LoVo (cell line): Measurements from ENCODE around the gene ELSPBP1.
"Not testable (repeated sequence)": the region's sequence is repeated elsewhere in the genome, so short reads cannot be mapped to it uniquely, and the experiment has no call there.

ENCODE experiments used
- DNase-seq: peaks from one replicate; pipeline ENCODE4 v3.0.0-alpha.2; 2016; ENCODE audit warnings: low spot score

Gene ELSPBP1

DNA sequence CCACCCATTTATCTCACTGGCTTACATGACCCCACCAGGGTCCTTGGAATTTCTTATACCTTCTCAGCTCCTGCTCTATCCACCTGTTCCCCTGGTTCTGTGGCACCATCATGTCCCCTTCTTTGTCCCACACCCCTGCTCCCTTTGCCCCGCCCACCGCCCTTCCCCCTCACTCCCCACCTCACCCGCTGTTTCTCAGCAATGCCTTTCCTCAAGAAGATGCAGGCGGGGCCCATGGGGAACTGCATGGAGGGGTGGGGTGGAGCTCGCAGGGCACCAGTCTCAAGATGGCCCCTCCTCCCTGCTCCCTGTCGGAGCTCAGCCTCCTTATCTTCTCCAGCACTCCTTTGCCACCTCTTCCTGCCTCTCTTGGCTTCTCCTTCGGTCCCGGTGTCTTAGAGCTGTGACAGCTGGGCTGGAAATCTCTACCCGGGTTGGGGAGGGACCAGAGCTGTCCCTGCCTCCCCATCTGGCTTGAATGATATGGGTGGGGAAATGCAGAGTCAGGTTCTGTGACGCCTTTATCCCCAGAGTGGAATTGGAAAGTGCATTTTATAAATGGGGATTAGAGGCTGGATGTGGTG lies 49.3 kb downstream of the ELSPBP1 start, which contains the start of gene CABP5:
CABP5 (minus strand) TSS at position 405 of the 584 bp plus-strand sequence; CDS start at position 248, 157 bp downstream.
- no peak for DNase-seq

- DNase-seq: no peak
Observed at GRCh38 chr19:48044561-48044960, 50.1 kb downstream of the ELSPBP1 start.

DNA sequence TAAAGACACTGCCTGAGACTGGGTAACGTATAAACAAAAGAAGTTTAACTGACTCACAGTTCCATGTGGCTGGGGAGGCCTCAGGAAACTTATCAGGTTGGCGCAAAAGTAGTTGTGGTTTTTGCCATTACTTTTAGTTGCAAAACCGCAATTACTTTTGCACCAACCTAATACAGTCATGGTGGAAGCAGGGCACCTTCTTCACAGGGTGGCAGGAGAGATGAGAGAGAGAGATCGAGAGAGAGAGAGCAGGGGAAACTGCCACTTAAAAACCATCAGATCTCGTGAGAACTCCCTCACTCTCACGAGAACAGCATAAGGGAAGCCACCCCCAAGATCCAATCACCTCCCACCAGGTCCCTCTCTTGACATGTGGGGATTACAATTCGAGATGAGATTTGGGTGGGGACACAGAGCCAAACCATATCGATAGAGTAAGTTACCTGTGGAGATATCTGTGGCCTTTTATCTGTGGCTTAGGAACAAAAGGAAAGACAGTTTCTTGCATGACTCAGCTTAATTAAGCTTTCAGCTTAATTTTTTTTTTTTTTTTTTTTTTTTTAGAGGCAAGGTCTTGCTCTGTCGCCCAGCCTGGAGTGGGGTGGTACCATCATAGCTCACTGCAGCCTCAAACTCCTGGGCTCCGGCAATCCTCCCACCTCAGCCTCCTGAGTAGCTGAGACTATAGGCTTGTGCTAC lies 57.1 kb downstream of the ELSPBP1 start:
- DNase-seq: no peak

- no peak for DNase-seq
Observed at GRCh38 chr19:48053076-48053475, 58.6 kb downstream of the ELSPBP1 start.

- no peak for DNase-seq
Observed at GRCh38 chr19:48053856-48054255, 59.4 kb downstream of the ELSPBP1 start.

GRCh38 chr19:48059331-48059730 lies 64.9 kb downstream of the ELSPBP1 start:
- DNase-seq: no peak

DNA sequence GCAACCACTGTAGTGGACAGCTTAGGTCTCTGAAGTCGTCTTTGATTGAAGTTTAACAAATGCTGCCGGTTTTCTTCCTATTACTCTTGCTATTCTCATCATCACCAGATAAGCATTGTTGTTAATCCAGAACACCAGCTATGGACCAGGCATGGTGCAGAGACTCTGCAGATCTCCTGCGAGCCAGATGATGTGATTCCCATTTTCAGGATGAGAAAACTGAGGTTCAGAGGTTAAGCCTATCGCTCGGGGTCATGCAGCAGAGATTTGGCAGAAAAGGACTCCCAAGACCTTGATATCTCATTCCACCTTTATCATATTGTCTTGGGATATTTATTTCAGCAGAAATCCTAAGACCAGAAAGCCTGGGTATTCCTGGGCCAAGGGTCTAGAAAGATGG lies 65.9 kb downstream of the ELSPBP1 start:
- DNase-seq: no peak

DNA sequence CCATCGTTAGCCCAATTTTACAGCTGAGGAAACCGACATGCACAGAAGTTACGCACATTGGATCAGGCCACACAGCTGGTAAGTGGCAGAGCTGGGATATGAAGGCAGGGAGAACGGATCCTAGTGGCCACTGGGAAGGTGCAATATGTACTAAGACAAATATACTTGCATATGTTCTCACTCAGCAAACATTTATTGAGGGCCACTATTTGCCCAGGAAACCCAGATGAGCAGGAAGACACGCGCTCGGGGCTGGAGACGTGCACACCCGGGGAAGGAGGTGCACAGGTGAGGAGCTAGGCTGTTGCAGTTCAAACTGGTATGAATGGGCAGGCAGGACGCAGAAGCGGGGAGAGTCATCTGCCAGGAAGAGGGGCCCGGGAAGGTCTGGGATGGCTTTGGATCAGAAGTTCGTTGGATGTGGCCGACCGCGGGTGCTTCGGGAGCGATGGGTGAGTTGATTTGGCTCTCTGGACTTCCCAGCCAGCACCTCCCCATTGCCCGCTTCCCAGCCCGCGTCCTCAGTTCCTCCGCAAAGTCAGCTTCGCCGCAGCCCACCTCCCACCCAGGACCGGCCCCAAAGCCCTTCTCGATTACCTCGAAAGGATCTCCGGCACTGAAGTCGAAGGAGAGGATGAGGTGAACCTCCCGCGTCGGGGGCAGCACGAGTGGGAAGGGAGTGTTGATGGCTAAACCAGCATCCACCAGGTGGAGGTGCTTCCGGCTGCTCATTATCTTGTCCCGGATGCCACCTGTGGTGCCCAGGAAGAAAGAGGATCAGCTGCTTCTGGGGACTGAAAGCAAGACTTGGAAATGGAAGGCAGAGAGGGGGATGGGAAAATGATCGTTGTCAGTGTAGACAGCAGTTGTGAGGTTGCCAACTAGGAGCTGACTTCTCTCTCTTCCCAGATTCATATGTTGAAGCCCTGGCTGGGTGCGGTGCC lies 67.2 kb downstream of the ELSPBP1 start:
- no peak for DNase-seq

GRCh38 chr19:48064509-48064908 lies 70.1 kb downstream of the ELSPBP1 start:
- DNase-seq: no peak

DNA sequence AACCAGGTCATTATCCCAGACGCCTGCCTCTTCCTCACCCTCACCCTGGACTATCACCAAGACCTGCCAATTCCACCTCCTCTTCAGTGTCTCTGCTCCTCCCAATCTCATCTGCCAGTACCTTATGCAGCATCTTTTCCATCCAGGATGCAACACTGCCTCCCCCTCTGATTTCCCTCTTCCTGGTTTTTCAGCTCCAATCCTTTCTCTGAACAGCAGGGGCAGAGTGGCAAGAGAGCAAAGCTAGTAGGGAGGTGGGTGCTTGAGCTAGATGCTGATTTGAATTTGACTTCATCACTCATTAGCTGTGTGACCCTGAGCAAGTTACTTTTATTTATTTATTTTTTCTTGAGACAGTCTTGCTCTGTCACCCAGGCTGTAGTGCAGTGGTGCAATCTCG lies 75.0 kb downstream of the ELSPBP1 start:
- DNase-seq: no peak

DNA sequence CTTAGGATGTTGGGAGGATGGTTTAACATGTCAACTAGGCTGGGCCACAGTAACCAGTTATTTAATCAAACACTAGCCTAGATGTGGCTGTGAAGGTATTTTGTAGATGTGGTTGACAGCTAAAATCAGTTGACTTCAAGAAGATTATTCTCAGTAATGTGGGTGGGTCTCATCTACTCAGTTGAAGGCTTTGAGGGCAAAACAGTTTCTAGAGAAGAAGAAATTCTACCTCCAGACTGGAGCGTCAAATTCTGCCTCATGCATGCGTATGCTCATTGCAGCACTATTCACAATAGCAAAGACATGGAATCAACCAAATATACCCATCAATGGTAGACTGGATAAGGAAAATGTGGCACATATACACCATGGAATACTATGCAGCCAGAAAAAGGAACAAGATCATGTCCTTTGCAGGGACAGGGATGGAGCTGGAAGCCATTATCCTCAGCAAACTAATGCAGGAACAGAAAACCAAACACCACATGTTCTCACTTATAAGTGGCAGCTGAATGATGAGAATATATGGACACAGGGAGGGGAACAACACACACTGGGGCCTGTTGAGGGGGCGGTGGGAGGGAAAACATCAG lies 75.8 kb downstream of the ELSPBP1 start:
- DNase-seq: not testable (repeated sequence)
